ENCODE data around the gene UQCC3. TPM values are rescaled to one million over a fixed set of nuclear protein-coding genes. Genes with fewer than 3 reads are reported as not detected.

UQCC3 gene
- total and polyA plus RNA-seq, 2 of the 13 experiments (the other 11 are each of a cell fraction or from before 2014, with no cell fraction given) = 7.7 to 16.0 TPM

DNA sequence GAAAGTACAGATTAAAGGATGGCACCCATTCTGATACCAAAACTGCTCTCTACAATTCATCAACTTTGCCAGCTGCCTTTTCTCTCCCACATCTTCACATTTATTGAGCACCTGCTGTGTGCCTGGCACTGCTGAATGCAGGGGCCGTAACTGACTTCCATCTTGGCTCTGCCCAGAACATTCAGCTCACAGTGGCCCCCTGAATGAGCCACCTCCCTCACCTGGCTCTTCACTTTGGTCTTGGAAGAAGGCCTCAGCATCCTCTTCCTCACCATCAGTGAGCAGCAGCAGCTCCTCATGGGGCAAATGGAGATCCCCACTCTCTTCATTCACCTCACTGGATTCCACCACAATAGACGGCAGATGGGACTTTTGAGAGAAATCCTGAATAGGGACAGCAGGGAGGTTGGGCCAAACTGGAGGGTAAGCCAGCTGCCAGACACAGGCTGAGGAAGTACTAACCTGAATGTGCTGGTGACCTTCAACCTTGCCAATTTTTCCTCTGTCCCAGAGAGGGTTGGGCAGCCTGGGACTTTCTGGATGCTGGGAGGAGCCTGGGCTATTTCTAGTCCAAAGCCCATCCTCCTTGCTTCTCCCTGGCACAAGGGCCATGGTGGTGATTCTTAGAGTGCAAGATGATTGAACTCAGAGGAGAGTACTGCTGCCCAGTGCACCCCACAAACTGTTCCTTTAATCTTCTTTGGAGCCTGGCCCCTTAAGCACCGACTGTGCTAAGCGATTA, 1.9 kb upstream of the UQCC3 start:
- Histone ChIP-seq H3K4me2 (ENCODE audit: low read depth, low read length) (peak overlapping the region; percentile 56), H2AFZ (ENCODE audit: low read length) (no peak overlapping the region), H3K4me3 (replicated peaks in 1 of 3; ENCODE audit: insufficient read depth in 1 of 3, low read depth in 2 of 3, low read length in 3 of 3) (peak overlapping the region in 1 of 3 experiments; percentile 38; a peak in 1 of 6 replicates), H4K20me1 (ENCODE audit: insufficient read depth, low read length) (no peaks in the 10 kb centered on the region; the same call in none of the 2 replicates), H3K27me3 (ENCODE audit: control insufficient read depth in 1 of 2, insufficient read depth in 2 of 2, low read length in 2 of 2) (no peaks in the 10 kb centered on the region; a peak in 1 of 5 replicates), H3K27ac (ENCODE audit: extremely low read length, insufficient read depth, low read length) (peak overlapping the region; percentile 45), H3K4me1 (ENCODE audit: insufficient read depth, low read length) (peaks cover 68% of the 10 kb centered on the region), H3K9me3 (ENCODE audit: low read length) (no peaks in the 10 kb centered on the region), H3K79me2 (ENCODE audit: insufficient read depth, low read length) (peaks cover 49% of the 10 kb centered on the region), H3K36me3 (replicated peaks in 1 of 2; ENCODE audit: control insufficient read depth in 1 of 2, insufficient read depth in 2 of 2, low read length in 2 of 2) (peaks cover 0 to 10% of the 10 kb centered on the region in 2 experiments; a peak in 2 of 5 replicates), H3K9ac (ENCODE audit: insufficient read depth, low read depth, low read length) (peak overlapping the region; percentile 33; the same call in 1 of the 2 replicates)
- no TSS peak for BruUV-seq (replicated peaks)
- intact Hi-C loops (cut with micrococcal nuclease; ENCODE audit: unreplicated experiment) (no loop called here), in situ Hi-C loops (cut with HindIII; ENCODE audit: extremely low pct_ligation_motif_present, low pct_unique_long_range_greater_than_20kb) (no loop called here)
- ATAC-seq (peak; percentile 7), FAIRE-seq (peak; percentile 60), DNase-seq (ENCODE audit: low spot score) (peak; percentile 47)
- ChIA-PET POLR2A (interaction anchor here (1.4 to 6.6 kb wide), 12 partner anchors 11 to 172 kb away, joined by 3 to 53 read pairs (median 10); partner anchors contain the start of genes B3GAT3, GANAB, INTS5 and MTA2), CTCF (ENCODE audit: low intra/inter-chr PET ratio, low total read pairs) (no interaction called here)
- 66% methylated on average over 4 of the region's 4 CpGs for WGBS (ENCODE audit: low lambda C conversion rate)
- TF ChIP-seq, protein P1, sequence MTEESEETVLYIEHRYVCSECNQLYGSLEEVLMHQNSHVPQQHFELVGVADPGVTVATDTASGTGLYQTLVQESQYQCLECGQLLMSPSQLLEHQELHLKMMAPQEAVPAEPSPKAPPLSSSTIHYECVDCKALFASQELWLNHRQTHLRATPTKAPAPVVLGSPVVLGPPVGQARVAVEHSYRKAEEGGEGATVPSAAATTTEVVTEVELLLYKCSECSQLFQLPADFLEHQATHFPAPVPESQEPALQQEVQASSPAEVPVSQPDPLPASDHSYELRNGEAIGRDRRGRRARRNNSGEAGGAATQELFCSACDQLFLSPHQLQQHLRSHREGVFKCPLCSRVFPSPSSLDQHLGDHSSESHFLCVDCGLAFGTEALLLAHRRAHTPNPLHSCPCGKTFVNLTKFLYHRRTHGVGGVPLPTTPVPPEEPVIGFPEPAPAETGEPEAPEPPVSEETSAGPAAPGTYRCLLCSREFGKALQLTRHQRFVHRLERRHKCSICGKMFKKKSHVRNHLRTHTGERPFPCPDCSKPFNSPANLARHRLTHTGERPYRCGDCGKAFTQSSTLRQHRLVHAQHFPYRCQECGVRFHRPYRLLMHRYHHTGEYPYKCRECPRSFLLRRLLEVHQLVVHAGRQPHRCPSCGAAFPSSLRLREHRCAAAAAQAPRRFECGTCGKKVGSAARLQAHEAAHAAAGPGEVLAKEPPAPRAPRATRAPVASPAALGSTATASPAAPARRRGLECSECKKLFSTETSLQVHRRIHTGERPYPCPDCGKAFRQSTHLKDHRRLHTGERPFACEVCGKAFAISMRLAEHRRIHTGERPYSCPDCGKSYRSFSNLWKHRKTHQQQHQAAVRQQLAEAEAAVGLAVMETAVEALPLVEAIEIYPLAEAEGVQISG (CRISPR knock-in tag; IDR thresholded peaks at IDR 0.05) = peak; percentile 59
- TF ChIP-seq, protein P2, sequence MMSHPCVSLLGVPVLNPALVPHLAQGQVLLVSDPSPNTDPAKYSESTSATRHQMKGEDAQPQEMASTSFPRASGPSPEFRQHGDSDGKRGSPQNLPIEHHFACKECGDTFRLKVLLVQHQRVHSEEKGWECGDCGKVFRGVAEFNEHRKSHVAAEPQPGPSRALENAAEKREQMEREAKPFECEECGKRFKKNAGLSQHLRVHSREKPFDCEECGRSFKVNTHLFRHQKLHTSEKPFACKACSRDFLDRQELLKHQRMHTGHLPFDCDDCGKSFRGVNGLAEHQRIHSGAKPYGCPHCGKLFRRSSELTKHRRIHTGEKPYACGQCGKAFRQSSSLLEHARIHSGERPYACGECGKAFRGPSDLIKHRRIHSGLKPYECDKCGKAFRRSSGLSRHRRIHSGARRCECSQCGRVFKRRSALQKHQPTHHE (CRISPR knock-in tag; IDR thresholded peaks at IDR 0.05; ENCODE audit: borderline replicate concordance) = no peak
- 0 out of 2 replicates have a peak, but pooled peaks have one; percentile 24 for TF ChIP-seq ZNF263 (CRISPR knock-in tag; IDR thresholded peaks at IDR 0.05)
- no peak for TF ChIP-seq ZNF138 (CRISPR knock-in tag; IDR thresholded peaks at IDR 0.05; ENCODE audit: low read depth)
- TF ChIP-seq EZH2 (conservative IDR thresholded peaks at IDR 0.05; ENCODE audit: low read depth, low read length) = no peak
- no peak for TF ChIP-seq NFATC3 (CRISPR knock-in tag; IDR thresholded peaks at IDR 0.05)
- TF ChIP-seq, protein P3, sequence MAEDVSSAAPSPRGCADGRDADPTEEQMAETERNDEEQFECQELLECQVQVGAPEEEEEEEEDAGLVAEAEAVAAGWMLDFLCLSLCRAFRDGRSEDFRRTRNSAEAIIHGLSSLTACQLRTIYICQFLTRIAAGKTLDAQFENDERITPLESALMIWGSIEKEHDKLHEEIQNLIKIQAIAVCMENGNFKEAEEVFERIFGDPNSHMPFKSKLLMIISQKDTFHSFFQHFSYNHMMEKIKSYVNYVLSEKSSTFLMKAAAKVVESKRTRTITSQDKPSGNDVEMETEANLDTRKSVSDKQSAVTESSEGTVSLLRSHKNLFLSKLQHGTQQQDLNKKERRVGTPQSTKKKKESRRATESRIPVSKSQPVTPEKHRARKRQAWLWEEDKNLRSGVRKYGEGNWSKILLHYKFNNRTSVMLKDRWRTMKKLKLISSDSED (CRISPR knock-in tag; IDR thresholded peaks at IDR 0.05) = no peak
- no peak for TF ChIP-seq GZF1 (CRISPR knock-in tag; IDR thresholded peaks at IDR 0.05)
- TF ChIP-seq, protein P4, sequence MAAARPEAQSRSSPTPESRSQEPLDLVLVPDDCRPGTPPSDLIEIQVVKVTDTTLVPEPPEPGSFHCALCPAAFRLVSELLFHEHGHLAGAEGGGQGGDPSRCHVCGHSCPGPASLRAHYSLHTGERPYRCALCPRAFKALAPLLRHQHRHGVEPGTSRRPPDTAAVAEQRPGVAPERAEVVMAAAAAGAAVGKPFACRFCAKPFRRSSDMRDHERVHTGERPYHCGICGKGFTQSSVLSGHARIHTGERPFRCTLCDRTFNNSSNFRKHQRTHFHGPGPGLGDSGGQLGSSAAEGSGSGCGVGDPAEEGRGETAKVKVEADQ (CRISPR knock-in tag; IDR thresholded peaks at IDR 0.05; ENCODE audit: borderline replicate concordance) = no peak
- peak; percentile 37; the same call in 1 of the 2 replicates for TF ChIP-seq PHF21A (CRISPR knock-in tag; IDR thresholded peaks at IDR 0.05)
- no peak for TF ChIP-seq ATM (IDR thresholded peaks at IDR 0.05; ENCODE audit: borderline replicate concordance)
- TF ChIP-seq ZNF543 (CRISPR knock-in tag; IDR thresholded peaks at IDR 0.05) = no peak
- TF ChIP-seq, protein P5, sequence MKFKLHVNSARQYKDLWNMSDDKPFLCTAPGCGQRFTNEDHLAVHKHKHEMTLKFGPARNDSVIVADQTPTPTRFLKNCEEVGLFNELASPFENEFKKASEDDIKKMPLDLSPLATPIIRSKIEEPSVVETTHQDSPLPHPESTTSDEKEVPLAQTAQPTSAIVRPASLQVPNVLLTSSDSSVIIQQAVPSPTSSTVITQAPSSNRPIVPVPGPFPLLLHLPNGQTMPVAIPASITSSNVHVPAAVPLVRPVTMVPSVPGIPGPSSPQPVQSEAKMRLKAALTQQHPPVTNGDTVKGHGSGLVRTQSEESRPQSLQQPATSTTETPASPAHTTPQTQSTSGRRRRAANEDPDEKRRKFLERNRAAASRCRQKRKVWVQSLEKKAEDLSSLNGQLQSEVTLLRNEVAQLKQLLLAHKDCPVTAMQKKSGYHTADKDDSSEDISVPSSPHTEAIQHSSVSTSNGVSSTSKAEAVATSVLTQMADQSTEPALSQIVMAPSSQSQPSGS (CRISPR knock-in tag; IDR thresholded peaks at IDR 0.05) = no peak
- TF ChIP-seq EP300 (IDR thresholded peaks at IDR 0.05; ENCODE audit: low read depth in 2 of 2, low read length in 2 of 2) = no peak
- no peak for TF ChIP-seq EP300 (CRISPR knock-in tag; IDR thresholded peaks at IDR 0.05; ENCODE audit: borderline replicate concordance)
- TF ChIP-seq ZBTB3 (CRISPR knock-in tag; IDR thresholded peaks at IDR 0.05; ENCODE audit: borderline replicate concordance, low read depth) = no peak
